HL-60 (cell line): ENCODE results near the gene MT1B.
"Not testable (repeated sequence)": the region's sequence is repeated elsewhere in the genome, so short reads cannot be mapped to it uniquely, and the experiment has no call there.

Source experiments
- DNase-seq, 2 experiments: peaks; one replicate each; pipeline ENCODE4 v3.0.0-alpha.2; 2010 to 2020; ENCODE audit warnings: low read depth in 1 of 2, low spot score in 1 of 2
- H3K27ac ChIP-seq: fragments of 250-450 bp; sonication (Bioruptor Pico); replicated peaks from 2 replicates; pipeline ENCODE4 v1.5.1; 2020; ENCODE audit warnings: mild to moderate bottlenecking, moderate library complexity
- H3K27me3 ChIP-seq: fragments of 250-450 bp; sonication (Bioruptor Pico); 2 replicates; pipeline ENCODE4 v1.5.1; 2021; ENCODE audit warnings: mild to moderate bottlenecking, moderate library complexity; ENCODE audit not compliant: insufficient read depth, poor library complexity, severe bottlenecking
- H3K4me3 ChIP-seq: replicated peaks from 2 replicates; pipeline ENCODE4 v1.5.1; 2011; ENCODE audit warnings: mild to moderate bottlenecking, control low read depth, low read length; ENCODE audit not compliant: insufficient read depth
- CTCF ChIP-seq: IDR thresholded peaks from one replicate; pipeline ENCODE4 v1.5.1; 2011; ENCODE audit warnings: low read length, control low read depth, inconsistent platforms; ENCODE audit not compliant: insufficient read depth
- GABPA ChIP-seq: IDR thresholded peaks from 2 replicates; pipeline ENCODE4 v1.6.1; 2012; ENCODE audit warnings: low read depth
- POLR2AphosphoS5 ChIP-seq: IDR thresholded peaks from 2 replicates; pipeline ENCODE4 v1.6.1; 2012; ENCODE audit warnings: low read depth
- SPI1 ChIP-seq: IDR thresholded peaks from 2 replicates; pipeline ENCODE4 v1.6.1; 2012; ENCODE audit warnings: low read depth, mild to moderate bottlenecking, borderline replicate concordance
- TF ChIP-seq, protein P1 (sequence below): IDR thresholded peaks from 2 replicates; pipeline ENCODE4 v1.6.1; 2012; ENCODE audit warnings: low read depth; ENCODE audit not compliant: insufficient replicate concordance

The MT1B gene

DNA sequence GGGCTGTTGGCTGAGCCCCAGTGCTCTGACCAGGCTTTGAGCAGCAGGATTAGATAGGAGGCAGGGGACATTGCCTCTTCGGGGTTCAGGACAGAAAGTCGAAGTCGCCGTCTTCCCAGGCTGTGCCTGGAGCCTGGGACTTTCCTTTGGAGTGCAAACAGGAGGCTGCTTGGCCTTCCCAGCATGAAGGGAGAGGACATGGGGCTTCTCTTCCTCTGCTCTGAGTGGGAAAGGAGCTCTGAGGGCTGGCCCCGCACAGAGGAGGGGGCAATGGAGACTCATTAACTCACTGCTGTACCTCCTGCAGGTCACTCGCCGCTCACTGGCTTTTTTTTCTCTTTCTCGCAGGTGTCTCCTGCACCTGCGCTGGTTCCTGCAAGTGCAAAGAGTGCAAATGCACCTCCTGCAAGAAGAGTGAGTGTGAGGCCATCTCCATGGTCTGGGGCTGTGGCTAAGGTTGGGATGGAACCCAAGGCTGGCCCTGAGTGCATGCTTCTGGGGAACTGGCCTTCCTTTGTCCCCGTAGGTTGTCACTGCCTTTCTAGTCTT lies 6.7 kb downstream of the MT1B start:
- TF ChIP-seq, protein P1, sequence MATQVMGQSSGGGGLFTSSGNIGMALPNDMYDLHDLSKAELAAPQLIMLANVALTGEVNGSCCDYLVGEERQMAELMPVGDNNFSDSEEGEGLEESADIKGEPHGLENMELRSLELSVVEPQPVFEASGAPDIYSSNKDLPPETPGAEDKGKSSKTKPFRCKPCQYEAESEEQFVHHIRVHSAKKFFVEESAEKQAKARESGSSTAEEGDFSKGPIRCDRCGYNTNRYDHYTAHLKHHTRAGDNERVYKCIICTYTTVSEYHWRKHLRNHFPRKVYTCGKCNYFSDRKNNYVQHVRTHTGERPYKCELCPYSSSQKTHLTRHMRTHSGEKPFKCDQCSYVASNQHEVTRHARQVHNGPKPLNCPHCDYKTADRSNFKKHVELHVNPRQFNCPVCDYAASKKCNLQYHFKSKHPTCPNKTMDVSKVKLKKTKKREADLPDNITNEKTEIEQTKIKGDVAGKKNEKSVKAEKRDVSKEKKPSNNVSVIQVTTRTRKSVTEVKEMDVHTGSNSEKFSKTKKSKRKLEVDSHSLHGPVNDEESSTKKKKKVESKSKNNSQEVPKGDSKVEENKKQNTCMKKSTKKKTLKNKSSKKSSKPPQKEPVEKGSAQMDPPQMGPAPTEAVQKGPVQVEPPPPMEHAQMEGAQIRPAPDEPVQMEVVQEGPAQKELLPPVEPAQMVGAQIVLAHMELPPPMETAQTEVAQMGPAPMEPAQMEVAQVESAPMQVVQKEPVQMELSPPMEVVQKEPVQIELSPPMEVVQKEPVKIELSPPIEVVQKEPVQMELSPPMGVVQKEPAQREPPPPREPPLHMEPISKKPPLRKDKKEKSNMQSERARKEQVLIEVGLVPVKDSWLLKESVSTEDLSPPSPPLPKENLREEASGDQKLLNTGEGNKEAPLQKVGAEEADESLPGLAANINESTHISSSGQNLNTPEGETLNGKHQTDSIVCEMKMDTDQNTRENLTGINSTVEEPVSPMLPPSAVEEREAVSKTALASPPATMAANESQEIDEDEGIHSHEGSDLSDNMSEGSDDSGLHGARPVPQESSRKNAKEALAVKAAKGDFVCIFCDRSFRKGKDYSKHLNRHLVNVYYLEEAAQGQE, result no peak
- TF ChIP-seq SPI1 (no peak), CTCF (no peak), POLR2AphosphoS5 (no peak), GABPA (no peak)
- peaks cover 35% of the 10 kb centered on the region for H3K27me3 ChIP-seq

GRCh38 chr16:56662357-56663354 lies 11.0 kb downstream of the MT1B start:
- no peak overlapping the region for H3K27ac ChIP-seq
- H3K4me3 ChIP-seq, result no peak overlapping the region
- peaks cover 44% of the 10 kb centered on the region for H3K27me3 ChIP-seq
- TF ChIP-seq POLR2AphosphoS5, result no peak
- DNase-seq, result no peak

More for the DNA sequence above, 6.7 kb downstream of the MT1B start:
- peak overlapping the region; percentile 74 for H3K4me3 ChIP-seq
- H3K27ac ChIP-seq, result no peak overlapping the region
- DNase-seq, result no peak

- TF ChIP-seq SPI1 (no peak), CTCF (no peak), GABPA (no peak), POLR2AphosphoS5 (no peak)
- TF ChIP-seq, protein P1, result no peak
- DNase-seq, result no peak
- Histone ChIP-seq H3K4me3 (no peak overlapping the region), H3K27ac (no peak overlapping the region), H3K27me3 (peaks cover 51% of the 10 kb centered on the region)
These were observed 12.8 kb downstream of the MT1B start for GRCh38 chr16:56664506-56664905.

DNA sequence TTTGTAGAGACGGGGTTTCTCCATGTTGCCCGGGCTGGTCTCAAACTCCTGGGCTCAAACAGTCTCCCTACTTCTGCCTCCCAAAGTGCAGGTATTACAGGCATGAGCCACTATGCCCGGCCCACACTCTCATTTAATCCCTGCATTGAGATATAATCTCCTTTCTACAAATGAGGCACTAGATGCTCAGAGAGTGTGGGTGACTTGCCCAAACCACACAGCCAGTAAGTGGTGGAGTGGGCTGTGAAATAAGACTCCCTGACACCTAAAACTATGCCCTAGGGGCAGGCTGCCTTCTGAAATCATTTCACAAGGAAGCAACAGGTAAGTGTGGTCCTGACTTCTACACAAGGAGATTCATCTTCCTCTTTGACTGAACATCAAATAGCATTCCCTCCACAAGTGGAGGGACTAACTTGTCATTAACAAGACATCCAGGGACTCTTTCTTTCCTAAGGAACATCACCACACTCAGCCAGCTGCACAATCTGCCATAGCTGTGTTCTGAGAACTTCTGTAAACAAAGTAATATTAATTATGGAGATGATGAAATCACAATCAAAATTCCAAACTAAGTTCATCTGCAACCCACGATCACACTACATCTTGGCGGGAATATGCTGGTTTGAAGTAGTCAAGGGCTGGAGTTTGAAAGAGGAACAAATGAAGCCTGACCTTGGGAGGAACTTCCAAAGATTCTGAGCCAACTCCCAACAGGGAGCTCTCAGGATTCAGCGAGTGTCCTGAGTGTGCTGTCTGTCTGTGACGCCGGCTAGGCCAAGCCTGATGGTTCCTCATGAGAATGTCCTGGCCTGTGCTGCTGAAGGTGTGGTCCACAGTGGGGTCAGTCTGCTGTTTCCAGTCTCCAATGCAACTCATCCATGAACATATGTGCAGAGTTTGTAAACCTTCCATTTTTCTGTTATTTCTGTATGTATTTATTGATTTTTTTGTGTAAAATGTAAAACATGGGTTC lies 13.9 kb downstream of the MT1B start:
- H3K27ac ChIP-seq, H3K4me3 ChIP-seq, DNase-seq: not testable (repeated sequence)
- peaks cover 58% of the 10 kb centered on the region for H3K27me3 ChIP-seq
